GM19035 (cell line): ENCODE data around the gene NPHS1.
"Not testable (repeated sequence)": the region's sequence is repeated elsewhere in the genome, so short reads cannot be mapped to it uniquely, and the experiment has no call there.

Experiments used
- ATAC-seq: cut with Tn5 transposase; IDR thresholded peaks from one replicate; pipeline ENCODE4 v1.9.1; 2021; ENCODE audit not compliant: unreplicated experiment

NPHS1 gene

GRCh38 chr19:35852029-35852780 lies at the start of gene NPHS1:
Gene NPHS1, minus strand, starts transcription at chr19:35852504. Its CDS starts 667 bp downstream, at chr19:35851837.
- ATAC-seq, result no peak

- ATAC-seq, result no peak
Measured at GRCh38 chr19:35901055-35901644, 48.8 kb upstream of the NPHS1 start.

GRCh38 chr19:35899547-35900214 lies 47.4 kb upstream of the NPHS1 start:
- peak; percentile 43 for ATAC-seq

- no peak for ATAC-seq
Measured at GRCh38 chr19:35898499-35898809, 46.1 kb upstream of the NPHS1 start.

- no peak for ATAC-seq
Measured at GRCh38 chr19:35897706-35898451, 45.6 kb upstream of the NPHS1 start.

- no peak for ATAC-seq
Measured at GRCh38 chr19:35896643-35897040, 44.3 kb upstream of the NPHS1 start.

GRCh38 chr19:35895911-35896642 lies 43.8 kb upstream of the NPHS1 start:
- no peak for ATAC-seq

- ATAC-seq, result no peak
Measured at GRCh38 chr19:35894342-35894741, 42.0 kb upstream of the NPHS1 start.

GRCh38 chr19:35891819-35892218 lies 39.5 kb upstream of the NPHS1 start:
- not testable (repeated sequence) for ATAC-seq

GRCh38 chr19:35890113-35890650 lies 37.9 kb upstream of the NPHS1 start:
- ATAC-seq, result no peak

GRCh38 chr19:35889370-35890112 lies 37.2 kb upstream of the NPHS1 start:
- ATAC-seq, result no peak

- ATAC-seq, result no peak
Measured at GRCh38 chr19:35888398-35888797, 36.1 kb upstream of the NPHS1 start.

- ATAC-seq, result no peak
Measured at GRCh38 chr19:35887197-35887596, 34.9 kb upstream of the NPHS1 start.

- no peak for ATAC-seq
Measured at GRCh38 chr19:35885904-35886303, 33.6 kb upstream of the NPHS1 start.

GRCh38 chr19:35885225-35885738 lies 33.0 kb upstream of the NPHS1 start:
- ATAC-seq, result no peak

- ATAC-seq, result no peak
Measured at GRCh38 chr19:35883882-35884281, 31.6 kb upstream of the NPHS1 start.

- ATAC-seq, result no peak
Measured at GRCh38 chr19:35882114-35882832, 30.0 kb upstream of the NPHS1 start.

- ATAC-seq, result no peak
Measured at GRCh38 chr19:35879770-35880317, 27.5 kb upstream of the NPHS1 start.

- no peak for ATAC-seq
Measured at GRCh38 chr19:35879068-35879467, 26.8 kb upstream of the NPHS1 start.
